Measurements from ENCODE around the gene PPT2.

GRCh38 chr6:32168350-32168749 is 14.4 kb downstream of the PPT2 start:
- TF ChIP-seq CTCF (conservative IDR thresholded peaks at IDR 0.05; ENCODE audit: low read length): no peak
- no peak for TF ChIP-seq EZH2phosphoT487 (IDR thresholded peaks at IDR 0.05; ENCODE audit: borderline replicate concordance)
